Measurements from ENCODE around the gene CECR2.

DNA sequence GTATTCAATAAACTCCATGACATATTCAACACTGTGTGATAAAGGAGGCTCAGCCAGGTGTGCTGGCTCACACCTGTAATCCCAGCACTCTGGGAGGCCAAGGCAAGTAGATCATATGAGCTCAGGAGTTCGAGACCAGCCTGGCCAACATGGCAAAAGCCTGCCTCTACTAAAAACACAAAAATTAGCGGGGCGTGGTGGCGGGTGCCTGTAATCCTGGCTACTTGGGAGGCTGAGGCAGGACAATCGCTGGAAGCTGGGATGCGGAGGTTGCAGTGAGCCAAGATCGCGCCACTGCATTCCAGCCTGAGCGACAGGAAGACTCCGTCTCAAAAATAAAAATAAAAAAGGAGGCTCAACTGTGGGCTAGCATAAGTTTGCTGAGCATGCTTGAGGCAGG lies 189.9 kb downstream of the CECR2 start:
- TF ChIP-seq TAF1 (IDR thresholded peaks at IDR 0.05; ENCODE audit: borderline replicate concordance, insufficient read depth, low read length) = no peak
- TF ChIP-seq, protein P1, sequence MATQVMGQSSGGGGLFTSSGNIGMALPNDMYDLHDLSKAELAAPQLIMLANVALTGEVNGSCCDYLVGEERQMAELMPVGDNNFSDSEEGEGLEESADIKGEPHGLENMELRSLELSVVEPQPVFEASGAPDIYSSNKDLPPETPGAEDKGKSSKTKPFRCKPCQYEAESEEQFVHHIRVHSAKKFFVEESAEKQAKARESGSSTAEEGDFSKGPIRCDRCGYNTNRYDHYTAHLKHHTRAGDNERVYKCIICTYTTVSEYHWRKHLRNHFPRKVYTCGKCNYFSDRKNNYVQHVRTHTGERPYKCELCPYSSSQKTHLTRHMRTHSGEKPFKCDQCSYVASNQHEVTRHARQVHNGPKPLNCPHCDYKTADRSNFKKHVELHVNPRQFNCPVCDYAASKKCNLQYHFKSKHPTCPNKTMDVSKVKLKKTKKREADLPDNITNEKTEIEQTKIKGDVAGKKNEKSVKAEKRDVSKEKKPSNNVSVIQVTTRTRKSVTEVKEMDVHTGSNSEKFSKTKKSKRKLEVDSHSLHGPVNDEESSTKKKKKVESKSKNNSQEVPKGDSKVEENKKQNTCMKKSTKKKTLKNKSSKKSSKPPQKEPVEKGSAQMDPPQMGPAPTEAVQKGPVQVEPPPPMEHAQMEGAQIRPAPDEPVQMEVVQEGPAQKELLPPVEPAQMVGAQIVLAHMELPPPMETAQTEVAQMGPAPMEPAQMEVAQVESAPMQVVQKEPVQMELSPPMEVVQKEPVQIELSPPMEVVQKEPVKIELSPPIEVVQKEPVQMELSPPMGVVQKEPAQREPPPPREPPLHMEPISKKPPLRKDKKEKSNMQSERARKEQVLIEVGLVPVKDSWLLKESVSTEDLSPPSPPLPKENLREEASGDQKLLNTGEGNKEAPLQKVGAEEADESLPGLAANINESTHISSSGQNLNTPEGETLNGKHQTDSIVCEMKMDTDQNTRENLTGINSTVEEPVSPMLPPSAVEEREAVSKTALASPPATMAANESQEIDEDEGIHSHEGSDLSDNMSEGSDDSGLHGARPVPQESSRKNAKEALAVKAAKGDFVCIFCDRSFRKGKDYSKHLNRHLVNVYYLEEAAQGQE (IDR thresholded peaks at IDR 0.05; ENCODE audit: insufficient read depth in 1 of 2, low read depth in 2 of 2, low read length in 2 of 2) = no peak

Measured in PFSK-1 (cell line).